DND-41 (cell line): ENCODE measurements around the gene MFSD12.

Experiments used
- EZH2 ChIP-seq: IDR thresholded peaks from 3 replicates; pipeline ENCODE4 v1.6.1; 2012; ENCODE audit warnings: borderline replicate concordance, low read depth, mild to moderate bottlenecking, moderate library complexity, low read length, inconsistent platforms; ENCODE audit not compliant: severe bottlenecking
- TF ChIP-seq, protein P1 (sequence below): IDR thresholded peaks from 2 replicates; pipeline ENCODE4 v1.5.1; 2012; ENCODE audit warnings: borderline replicate concordance, low read length, moderate library complexity, mild to moderate bottlenecking; ENCODE audit not compliant: poor library complexity, severe bottlenecking; ENCODE audit errors: extremely low read depth

DNA sequence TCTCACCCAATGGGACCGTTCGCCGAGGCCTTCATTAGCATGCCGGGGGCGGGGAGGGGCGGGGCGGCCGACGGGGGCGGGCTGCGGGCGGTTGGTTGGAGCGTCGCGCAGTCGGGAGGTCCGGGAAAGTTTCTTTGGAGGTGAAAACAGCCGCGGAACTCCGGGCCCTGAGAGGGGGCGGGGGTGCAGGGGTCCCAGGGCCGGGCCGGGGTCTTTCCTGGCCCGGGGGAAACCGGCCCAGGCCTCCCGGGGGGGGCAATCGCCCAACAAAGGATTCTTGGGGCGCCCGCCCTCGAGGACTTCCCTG, 15.4 kb upstream of the MFSD12 start, which contains the start of gene HMG20B:
- TF ChIP-seq, protein P1, sequence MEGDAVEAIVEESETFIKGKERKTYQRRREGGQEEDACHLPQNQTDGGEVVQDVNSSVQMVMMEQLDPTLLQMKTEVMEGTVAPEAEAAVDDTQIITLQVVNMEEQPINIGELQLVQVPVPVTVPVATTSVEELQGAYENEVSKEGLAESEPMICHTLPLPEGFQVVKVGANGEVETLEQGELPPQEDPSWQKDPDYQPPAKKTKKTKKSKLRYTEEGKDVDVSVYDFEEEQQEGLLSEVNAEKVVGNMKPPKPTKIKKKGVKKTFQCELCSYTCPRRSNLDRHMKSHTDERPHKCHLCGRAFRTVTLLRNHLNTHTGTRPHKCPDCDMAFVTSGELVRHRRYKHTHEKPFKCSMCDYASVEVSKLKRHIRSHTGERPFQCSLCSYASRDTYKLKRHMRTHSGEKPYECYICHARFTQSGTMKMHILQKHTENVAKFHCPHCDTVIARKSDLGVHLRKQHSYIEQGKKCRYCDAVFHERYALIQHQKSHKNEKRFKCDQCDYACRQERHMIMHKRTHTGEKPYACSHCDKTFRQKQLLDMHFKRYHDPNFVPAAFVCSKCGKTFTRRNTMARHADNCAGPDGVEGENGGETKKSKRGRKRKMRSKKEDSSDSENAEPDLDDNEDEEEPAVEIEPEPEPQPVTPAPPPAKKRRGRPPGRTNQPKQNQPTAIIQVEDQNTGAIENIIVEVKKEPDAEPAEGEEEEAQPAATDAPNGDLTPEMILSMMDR: no peak
- no peak for TF ChIP-seq EZH2
